Measurements from ENCODE around the gene OPCML.

OPCML gene

DNA sequence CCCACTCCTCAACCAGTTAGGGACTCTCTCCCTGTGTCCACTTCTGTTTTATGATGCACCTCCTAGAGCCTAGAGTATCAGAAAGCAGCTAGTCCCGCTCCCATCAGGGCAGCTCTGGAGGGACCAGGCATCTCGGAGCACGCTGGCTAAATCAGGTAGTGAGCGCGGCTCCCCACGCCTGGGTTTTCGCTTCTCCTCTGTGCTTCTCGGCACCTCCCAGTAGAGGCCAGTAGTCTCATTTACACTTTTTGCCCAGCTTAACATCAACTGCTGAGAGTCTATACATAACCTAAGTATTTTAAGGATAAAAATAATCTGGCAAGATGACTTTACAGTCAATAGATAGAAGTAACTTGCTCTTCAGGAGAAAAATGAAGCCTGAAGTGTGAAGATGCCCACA is 473.8 kb downstream of the OPCML start:
- DNase-seq = no peak

DNA sequence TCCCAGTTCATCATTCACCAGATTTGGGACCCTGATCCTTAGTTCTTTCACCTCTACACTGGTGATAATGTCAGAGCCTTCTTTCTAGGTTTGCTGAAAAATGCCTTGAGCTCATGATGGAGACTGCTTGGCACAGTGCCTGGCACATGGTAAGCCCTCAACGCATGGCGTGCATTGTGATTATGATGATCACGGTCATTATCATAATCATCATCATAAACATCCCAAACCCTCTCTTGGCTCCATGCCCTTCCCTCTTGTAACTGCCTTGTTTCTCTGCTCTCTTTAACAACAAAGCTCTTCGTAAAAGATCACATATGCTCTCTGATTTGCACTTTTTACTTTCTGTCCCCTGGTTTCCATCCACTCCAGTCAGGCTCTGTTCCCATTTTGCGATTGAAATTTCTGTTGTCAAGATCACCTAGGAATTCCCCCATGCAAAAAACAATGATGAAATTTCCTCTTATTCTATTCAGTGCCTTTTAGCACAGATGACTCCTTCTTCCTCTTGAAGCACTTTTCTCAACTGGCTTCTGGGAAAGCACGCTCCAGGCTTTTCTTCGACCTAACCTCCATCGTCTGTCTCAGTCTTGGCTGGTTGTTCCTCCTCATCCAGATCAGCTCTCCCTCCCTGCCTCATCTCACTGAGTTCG is 479.1 kb downstream of the OPCML start:
- DNase-seq = no peak

GRCh38 chr11:133052537-133052936 is 479.8 kb downstream of the OPCML start:
- no peak for DNase-seq

GRCh38 chr11:133049244-133050019 is 482.9 kb downstream of the OPCML start:
- DNase-seq = no peak

DNA sequence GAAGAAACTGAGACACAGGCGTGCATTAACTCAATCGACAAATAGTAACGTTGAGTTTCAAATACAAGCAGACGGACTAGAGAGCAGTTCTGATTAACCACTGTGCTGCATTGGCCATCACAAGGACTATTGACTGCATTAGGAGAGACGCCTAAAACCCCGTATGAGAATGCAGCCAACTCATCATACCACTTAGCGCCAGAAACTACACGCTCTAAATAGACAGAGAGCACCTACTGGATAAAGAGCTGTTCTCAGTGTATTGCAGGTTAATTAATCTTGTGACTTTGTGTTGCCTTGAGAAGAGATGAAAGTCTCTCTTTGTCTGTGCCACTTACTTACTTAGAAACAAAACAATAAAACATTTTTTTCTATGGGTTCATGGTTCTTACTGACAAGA is 484.0 kb downstream of the OPCML start:
- DNase-seq = no peak

- no peak for DNase-seq
Measured at GRCh38 chr11:133047771-133048115, 484.6 kb downstream of the OPCML start.

- DNase-seq = no peak
Measured at GRCh38 chr11:133047036-133047770, 485.1 kb downstream of the OPCML start.

DNA sequence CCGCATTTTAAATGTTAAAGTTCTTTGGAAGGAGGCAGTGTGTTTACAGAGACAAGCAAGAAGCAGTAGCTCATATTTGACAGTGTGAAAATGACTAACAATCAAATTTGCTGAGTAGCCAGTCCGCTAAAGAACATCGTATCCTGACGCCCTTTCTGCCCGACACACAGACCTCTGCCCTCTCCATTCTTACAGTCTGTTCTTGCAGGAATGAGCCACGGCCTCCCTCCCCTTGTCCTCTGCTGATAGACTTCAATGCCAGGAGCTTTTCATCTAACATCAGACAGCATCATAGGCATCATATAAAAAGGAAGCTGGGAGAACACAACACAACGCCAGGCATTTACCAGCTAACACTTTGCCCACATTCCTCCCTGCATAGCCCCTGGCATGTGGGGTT is 486.0 kb downstream of the OPCML start:
- no peak for DNase-seq

- no peak for DNase-seq
Measured at GRCh38 chr11:133041928-133042882, 490.1 kb downstream of the OPCML start.

DNA sequence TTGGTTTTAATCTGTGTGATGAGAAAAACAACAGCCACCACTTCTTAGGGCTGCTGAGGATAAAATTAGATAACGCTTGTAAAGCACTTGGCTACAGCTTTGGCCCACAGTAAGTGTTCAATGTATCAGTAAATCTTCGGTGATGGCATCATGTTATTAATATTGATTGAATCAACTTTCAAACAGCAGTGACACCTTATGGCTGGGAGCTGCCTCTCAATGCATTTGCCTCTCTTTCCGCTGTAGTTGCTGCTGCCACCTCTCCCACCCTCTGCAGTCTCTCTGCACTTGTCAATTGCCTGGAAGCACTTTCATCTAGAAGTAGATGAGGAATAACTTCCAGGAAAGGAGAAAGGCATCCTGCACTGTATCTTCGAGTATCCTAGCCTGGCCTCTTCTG is 491.1 kb downstream of the OPCML start:
- no peak for DNase-seq

DNA sequence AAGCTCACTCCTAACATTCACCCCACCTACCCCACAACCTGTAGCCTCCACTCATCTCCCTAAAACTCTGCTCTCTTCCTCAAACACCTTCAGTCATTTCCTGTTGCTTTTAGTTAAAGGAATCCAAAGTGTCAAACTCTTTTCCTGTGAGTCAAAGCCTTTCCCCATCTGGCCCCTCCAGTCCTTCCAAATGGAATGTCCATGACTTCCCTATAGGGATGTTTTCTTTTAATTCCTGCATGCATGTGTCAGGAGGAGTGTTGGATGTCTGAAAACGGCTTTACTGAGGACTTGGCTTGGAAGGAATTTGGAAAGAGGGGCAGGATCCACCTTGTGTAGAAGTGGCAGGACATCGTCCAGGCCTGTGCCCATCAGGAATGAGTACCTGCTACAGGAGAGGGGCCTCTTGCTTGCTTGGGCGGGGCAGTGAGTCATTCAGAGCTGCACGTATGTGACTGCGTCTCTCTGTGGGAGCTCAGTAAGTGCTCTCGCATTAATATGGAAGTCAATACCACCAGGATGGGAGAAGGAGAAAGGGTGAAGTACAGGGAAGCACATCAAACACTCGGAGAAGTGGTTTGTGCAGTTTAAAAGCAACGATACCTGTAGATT is 491.9 kb downstream of the OPCML start:
- DNase-seq = no peak

DNA sequence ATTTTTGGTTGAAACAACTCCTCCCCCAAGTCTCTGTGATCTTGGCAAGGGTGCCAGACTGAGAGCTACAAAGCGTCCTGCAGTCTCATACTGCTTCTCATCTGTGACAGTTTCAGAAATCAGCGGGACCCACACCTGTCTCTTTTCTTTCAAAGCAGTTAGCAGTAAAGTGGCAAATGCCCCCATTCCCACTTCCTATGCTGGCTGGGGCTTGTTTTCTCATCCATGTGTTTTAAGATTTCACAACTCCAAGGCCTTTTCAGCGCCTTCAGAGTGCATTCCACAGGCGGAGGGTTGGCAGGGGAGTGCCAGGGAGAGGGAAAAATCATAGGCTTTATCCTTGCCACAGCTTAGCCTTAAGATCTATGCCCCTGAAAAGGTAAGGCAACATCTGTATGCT is 493.5 kb downstream of the OPCML start:
- no peak for DNase-seq

- DNase-seq = no peak
Measured at GRCh38 chr11:133034929-133035328, 497.4 kb downstream of the OPCML start.

DNA sequence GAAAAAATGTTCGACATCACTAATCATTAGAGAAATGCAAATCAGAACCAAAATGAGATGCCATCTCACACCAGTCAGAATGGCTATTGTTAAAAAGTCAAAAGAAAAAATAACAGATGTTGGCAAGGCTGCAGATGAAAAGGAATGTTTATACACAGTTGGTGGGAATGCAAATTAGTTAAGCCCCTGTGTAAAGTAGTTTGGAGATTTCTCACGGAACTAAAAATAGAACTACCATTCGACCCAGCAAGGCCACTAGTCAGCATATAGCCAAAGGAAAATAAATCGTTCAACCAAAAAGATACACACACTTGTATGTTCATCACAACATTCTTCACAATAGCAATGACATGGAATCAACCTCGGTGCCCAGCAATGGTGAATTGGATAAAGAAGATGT is 503.2 kb downstream of the OPCML start:
- no peak for DNase-seq

- no peak for DNase-seq
Measured at GRCh38 chr11:133026952-133027351, 505.3 kb downstream of the OPCML start.

DNA sequence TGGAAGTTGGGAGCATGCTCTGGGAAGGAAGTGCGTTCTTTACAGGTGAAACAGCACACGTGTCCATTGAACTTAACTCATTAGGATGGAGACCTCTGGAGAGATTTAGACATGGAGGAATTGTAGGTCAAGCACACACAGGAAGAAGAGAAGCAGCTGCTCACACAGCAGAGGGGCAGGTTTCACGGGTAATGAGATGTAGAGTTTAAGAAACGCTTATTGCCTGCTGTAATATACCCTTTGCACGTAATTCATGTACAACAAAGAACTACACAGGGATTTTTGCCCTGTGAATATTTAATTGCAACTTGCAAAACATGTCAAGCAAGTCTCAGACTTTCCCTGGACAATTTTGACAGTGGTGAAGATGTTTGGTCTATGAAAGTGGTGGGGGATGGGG is 508.0 kb downstream of the OPCML start:
- DNase-seq = no peak

- DNase-seq = no peak
Measured at GRCh38 chr11:133023232-133023631, 509.1 kb downstream of the OPCML start.

GRCh38 chr11:133021553-133021952 is 510.7 kb downstream of the OPCML start:
- DNase-seq = no peak

GRCh38 chr11:133020372-133020714 is 512.0 kb downstream of the OPCML start:
- DNase-seq = no peak

DNA sequence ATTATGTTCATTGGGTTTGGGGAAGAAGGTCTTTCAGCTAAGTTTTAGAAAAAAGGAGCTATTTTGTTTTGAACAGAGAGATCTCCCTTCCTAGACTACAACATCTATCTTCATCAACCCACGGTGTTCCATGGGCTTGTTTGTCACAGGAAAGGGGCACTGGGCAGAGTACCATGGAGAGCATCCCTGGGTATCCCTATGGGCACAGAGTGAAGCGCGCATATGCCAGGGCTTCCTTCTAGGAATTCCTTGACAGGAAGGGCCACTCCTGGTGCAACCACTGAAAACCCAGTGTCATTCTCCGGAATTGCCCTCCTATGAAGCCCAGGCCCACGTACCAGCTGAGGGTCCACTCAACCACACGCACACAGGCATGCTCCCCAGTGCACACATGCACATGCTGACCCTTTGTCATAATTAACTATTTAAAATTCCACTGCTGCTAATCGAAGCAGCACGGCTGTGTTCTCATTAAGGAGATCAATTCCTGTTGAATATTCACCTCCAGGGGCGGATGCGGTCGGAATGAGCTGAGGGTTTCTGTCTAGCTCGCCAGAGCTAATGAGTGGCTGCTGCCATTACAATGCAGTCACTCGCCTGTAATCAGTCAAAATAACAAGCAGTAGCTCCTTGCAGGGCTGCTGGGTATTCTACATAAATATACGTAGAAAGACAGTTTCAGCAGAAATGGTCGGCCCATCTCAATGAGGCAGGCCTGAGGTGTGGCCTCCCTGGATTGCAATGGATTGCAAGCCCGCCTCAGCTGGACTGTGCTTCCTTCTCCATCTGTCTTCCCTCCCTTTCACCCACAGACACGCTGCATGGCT is 512.5 kb downstream of the OPCML start:
- DNase-seq = no peak

GRCh38 chr11:133015457-133015856 is 516.8 kb downstream of the OPCML start:
- DNase-seq = no peak

GRCh38 chr11:133014337-133014736 is 518.0 kb downstream of the OPCML start:
- DNase-seq = no peak
